Karpas-422 (cell line): ENCODE results near the gene FMNL2. TPM values are rescaled to one million over a fixed set of nuclear protein-coding genes. Genes with fewer than 3 reads are reported as not detected.

Experiments used
- DNase-seq: peaks from one replicate; pipeline ENCODE4 v3.0.0-alpha.2; 2015
- H2AFZ ChIP-seq: fragments of 200-600 bp; sonication (generic); 2 replicates; pipeline ENCODE4 v1.6.1; 2014; ENCODE audit warnings: antibody characterized with exemption, low read length, mixed read lengths
- H3K27ac ChIP-seq: fragments of 200-600 bp; sonication (generic); 2 replicates; pipeline ENCODE4 v1.5.1; 2014; ENCODE audit warnings: mild to moderate bottlenecking, low read length, moderate library complexity
- H3K27me3 ChIP-seq: fragments of 200-600 bp; sonication (generic); 2 replicates; pipeline ENCODE4 v1.6.1; 2014; ENCODE audit warnings: low read length, mixed read lengths
- H3K36me3 ChIP-seq: fragments of 200-600 bp; sonication (generic); 2 replicates; pipeline ENCODE4 v1.6.1; 2014; ENCODE audit warnings: low read length, mixed read lengths; ENCODE audit not compliant: insufficient read depth
- H3K4me1 ChIP-seq: fragments of 200-600 bp; sonication (generic); 2 replicates; pipeline ENCODE4 v1.6.1; 2014; ENCODE audit warnings: mild to moderate bottlenecking, low read length, mixed read lengths
- H3K4me2 ChIP-seq: fragments of 200-600 bp; sonication (generic); 2 replicates; pipeline ENCODE4 v1.6.1; 2014; ENCODE audit warnings: low read length, low read depth, mild to moderate bottlenecking; ENCODE audit not compliant: poor library complexity, severe bottlenecking
- H3K4me3 ChIP-seq: fragments of 200-600 bp; sonication (generic); 2 replicates; pipeline ENCODE4 v1.5.1; 2014; ENCODE audit warnings: mild to moderate bottlenecking, antibody characterized with exemption, low read length, mixed read lengths
- H3K79me2 ChIP-seq: fragments of 200-600 bp; sonication (generic); 2 replicates; pipeline ENCODE4 v1.6.1; 2014; ENCODE audit warnings: mild to moderate bottlenecking, low read length, mixed read lengths
- H3K9ac ChIP-seq: fragments of 200-600 bp; sonication (generic); 2 replicates; pipeline ENCODE4 v1.6.0; 2014; ENCODE audit warnings: low read length
- H3K9me2 ChIP-seq: fragments of 200-600 bp; sonication (generic), shearing (Covaris generic); replicated peaks from 2 replicates; pipeline ENCODE4 v1.6.0; 2014; ENCODE audit warnings: mild to moderate bottlenecking, low read length, moderate library complexity; ENCODE audit not compliant: insufficient read depth
- H3K9me3 ChIP-seq: fragments of 300-700, 200-600 bp; sonication (generic); 2 replicates; pipeline ENCODE4 v1.6.1; 2014; ENCODE audit warnings: low read length, mixed read lengths
- H4K20me1 ChIP-seq: fragments of 200-600 bp; sonication (generic); 2 replicates; pipeline ENCODE4 v1.6.1; 2014; ENCODE audit warnings: mild to moderate bottlenecking, antibody characterized with exemption, low read length, low read depth; ENCODE audit not compliant: insufficient read depth
- total RNA-seq: library from RNA; depleted of rRNA; stranded (reverse); fragments of >200 nt; shearing (Covaris generic); gene quantifications from 2 replicates; pipeline ENCODE4 v1.2.3, GENCODE V29; 2014; ENCODE audit warnings: low replicate concordance

The FMNL2 gene
- total RNA-seq, 1 experiment from 2014 or later = 3.2 TPM

DNA sequence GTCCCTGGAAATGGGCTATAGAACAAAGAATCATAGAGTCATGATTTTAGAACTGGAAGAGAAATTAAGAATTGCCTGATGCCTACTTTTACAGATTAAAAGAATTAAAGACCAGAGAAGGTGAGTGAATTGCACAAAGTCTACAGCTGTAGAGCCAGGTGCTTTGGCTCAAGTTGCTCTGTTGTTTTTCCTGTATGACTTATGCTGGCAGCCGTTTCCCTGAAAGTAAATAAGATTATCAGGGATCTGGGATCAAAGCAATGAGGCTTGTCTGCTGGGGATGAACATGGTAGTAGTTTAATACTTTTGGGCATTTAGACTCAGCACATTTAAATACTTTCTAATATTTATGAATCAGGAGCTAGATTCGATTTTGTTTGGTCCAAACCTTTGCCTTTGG, 215.4 kb downstream of the FMNL2 start:
- H3K79me2 ChIP-seq = no peaks in the 10 kb centered on the region

DNA sequence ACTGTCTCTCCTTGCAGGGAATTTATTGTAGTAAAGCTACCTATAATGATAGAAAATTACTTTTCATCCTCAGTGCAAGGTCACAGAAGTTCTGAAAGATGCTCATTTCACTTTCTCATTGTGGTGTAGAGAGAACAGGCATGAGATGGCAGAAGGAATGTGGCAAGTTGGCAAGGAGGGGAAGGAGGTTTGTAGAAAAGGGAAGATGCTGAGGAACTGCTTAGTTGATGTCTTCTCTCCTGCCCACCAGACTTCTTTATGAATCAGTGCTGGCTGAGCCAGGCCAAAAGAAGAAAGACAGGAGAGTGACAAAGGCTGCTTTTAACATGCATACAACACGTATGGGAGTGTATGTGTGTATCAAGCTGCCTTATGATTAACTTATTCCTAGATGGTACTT, 217.9 kb downstream of the FMNL2 start:
- DNase-seq = no peak
- H4K20me1 ChIP-seq = no peaks in the 10 kb centered on the region
- H3K4me2 ChIP-seq = no peak overlapping the region
- H3K27ac ChIP-seq = no peak overlapping the region
- no peak overlapping the region for H3K4me3 ChIP-seq
- no peaks in the 10 kb centered on the region for H3K36me3 ChIP-seq
- H3K27me3 ChIP-seq = no peaks in the 10 kb centered on the region
- H3K4me1 ChIP-seq = no peaks in the 10 kb centered on the region
- H2AFZ ChIP-seq = no peak overlapping the region
- H3K79me2 ChIP-seq = no peaks in the 10 kb centered on the region
- no peaks in the 10 kb centered on the region for H3K9me2 ChIP-seq
- H3K9me3 ChIP-seq = no peaks in the 10 kb centered on the region
- no peak overlapping the region for H3K9ac ChIP-seq

More for the DNA sequence above, 215.4 kb downstream of the FMNL2 start:
- H3K27me3 ChIP-seq = no peaks in the 10 kb centered on the region
- H3K36me3 ChIP-seq = no peaks in the 10 kb centered on the region
- H3K27ac ChIP-seq = no peak overlapping the region
- DNase-seq = no peak
- H3K4me2 ChIP-seq = no peak overlapping the region
- no peaks in the 10 kb centered on the region for H3K9me3 ChIP-seq
- no peak overlapping the region for H3K9ac ChIP-seq
- H3K4me3 ChIP-seq = no peak overlapping the region
- H3K4me1 ChIP-seq = no peaks in the 10 kb centered on the region
- no peak overlapping the region for H2AFZ ChIP-seq
- H4K20me1 ChIP-seq = no peaks in the 10 kb centered on the region
- H3K9me2 ChIP-seq = no peaks in the 10 kb centered on the region

DNA sequence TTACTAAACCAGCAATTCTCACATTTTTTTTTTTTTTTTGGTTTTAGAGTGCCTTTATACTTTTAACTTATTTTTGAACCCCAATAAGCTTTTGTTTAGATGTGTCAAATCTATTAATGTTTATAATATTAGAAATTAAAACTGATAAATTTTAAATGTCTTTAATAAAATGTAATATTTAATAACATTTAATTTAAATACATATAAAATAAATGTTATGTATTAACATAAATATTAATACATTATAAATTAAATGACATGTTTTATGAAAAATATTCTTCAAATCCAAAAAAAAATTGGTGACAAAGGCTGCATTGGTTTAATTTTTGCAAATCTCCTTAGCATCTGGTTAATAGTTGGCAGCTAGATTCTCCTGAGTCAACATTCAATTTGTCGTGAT, 218.5 kb downstream of the FMNL2 start:
- no peak overlapping the region for H3K9ac ChIP-seq
- H3K36me3 ChIP-seq = no peaks in the 10 kb centered on the region
- no peaks in the 10 kb centered on the region for H3K9me3 ChIP-seq
- no peaks in the 10 kb centered on the region for H3K27me3 ChIP-seq
- DNase-seq = no peak
- H3K9me2 ChIP-seq = no peaks in the 10 kb centered on the region
- no peaks in the 10 kb centered on the region for H4K20me1 ChIP-seq
- no peak overlapping the region for H3K4me2 ChIP-seq
- no peaks in the 10 kb centered on the region for H3K79me2 ChIP-seq
- peaks cover 4% of the 10 kb centered on the region for H3K4me1 ChIP-seq
- H3K27ac ChIP-seq = no peak overlapping the region
- H3K4me3 ChIP-seq = no peak overlapping the region
- no peak overlapping the region for H2AFZ ChIP-seq

DNA sequence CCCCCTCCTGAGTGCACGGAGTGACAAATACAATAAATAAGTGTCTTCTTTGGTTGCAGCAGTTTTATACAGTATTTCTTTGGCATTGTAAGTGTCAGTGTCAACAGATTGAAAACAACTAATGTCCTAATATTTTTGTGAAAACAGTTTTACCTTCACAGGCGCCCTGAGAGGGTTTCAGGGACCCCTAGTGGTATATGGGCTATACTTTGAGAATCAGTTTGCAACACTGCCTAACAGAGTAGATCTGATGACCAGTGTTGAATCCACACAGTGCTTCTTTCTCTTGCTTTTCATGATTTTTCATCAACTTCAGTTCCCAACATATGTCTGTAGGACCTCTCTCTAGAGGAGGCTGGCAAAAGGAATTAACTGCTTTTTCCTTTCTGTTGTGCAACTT, 220.1 kb downstream of the FMNL2 start:
- no peak for DNase-seq
- no peaks in the 10 kb centered on the region for H3K9me2 ChIP-seq
- H3K4me3 ChIP-seq = no peak overlapping the region
- H2AFZ ChIP-seq = no peak overlapping the region
- H3K36me3 ChIP-seq = no peaks in the 10 kb centered on the region
- no peaks in the 10 kb centered on the region for H4K20me1 ChIP-seq
- H3K9me3 ChIP-seq = no peaks in the 10 kb centered on the region
- H3K27me3 ChIP-seq = no peaks in the 10 kb centered on the region
- H3K27ac ChIP-seq = no peak overlapping the region
- no peaks in the 10 kb centered on the region for H3K79me2 ChIP-seq
- H3K9ac ChIP-seq = no peak overlapping the region
- no peak overlapping the region for H3K4me2 ChIP-seq
- H3K4me1 ChIP-seq = peaks cover 12% of the 10 kb centered on the region

DNA sequence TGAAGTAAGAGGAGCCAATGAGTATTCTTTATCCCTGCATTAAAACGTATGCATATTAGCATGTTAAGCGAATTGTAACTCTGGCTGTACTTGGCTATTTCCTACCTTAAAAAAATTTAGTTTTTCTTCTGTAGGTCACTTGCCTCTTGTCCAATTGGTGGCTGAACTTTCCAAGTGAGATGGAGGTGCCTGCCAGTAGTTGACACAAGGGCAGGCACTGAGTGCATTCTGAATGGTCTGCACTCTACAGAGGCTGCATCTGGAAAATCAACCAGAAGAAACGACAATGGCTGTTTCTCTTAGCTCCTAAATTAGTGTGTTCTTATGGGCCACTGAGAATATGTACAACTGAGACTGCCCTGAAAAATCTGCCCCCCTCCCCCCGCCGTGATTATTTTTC, 221.5 kb downstream of the FMNL2 start:
- H3K4me1 ChIP-seq = peaks cover 12% of the 10 kb centered on the region
- H3K4me3 ChIP-seq = no peak overlapping the region
- H3K9me2 ChIP-seq = no peaks in the 10 kb centered on the region
- no peaks in the 10 kb centered on the region for H3K27me3 ChIP-seq
- DNase-seq = no peak
- H3K9ac ChIP-seq = no peak overlapping the region
- no peak overlapping the region for H3K4me2 ChIP-seq
- no peaks in the 10 kb centered on the region for H3K9me3 ChIP-seq
- no peaks in the 10 kb centered on the region for H3K36me3 ChIP-seq
- H2AFZ ChIP-seq = no peak overlapping the region
- H3K27ac ChIP-seq = no peak overlapping the region
- H3K79me2 ChIP-seq = no peaks in the 10 kb centered on the region
- H4K20me1 ChIP-seq = no peaks in the 10 kb centered on the region

DNA sequence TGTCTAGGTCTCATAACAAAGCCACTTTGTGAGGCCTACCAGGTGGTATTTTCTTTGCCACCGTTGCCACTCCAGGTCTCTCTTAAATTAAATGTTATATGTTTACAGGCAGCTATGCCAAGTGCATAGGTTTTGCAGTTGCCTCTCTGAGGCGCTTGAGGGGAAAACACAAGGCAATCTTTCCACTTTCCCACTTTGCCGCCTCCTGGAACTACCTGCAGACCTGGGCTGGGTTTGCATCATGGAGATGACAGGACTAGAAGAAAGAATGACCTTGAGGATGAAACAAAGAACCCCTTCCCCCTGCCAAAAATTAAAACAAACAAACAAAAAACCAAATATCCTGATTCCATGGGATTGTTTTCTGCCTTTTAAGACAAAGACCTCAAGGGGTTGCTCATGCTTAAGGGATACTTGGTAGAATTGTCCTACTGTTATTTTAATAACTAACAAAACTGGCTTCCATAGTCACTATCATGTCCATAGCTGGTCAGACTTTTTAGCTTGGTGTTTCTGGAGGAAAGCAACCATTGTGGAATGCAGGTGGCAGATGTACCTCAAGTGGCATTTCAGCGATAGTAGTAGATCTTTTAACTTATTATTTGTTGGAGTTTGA, 222.4 kb downstream of the FMNL2 start:
- no peaks in the 10 kb centered on the region for H3K79me2 ChIP-seq
- no peaks in the 10 kb centered on the region for H3K36me3 ChIP-seq
- no peak overlapping the region for H3K4me2 ChIP-seq
- no peak overlapping the region for H3K27ac ChIP-seq
- H3K9ac ChIP-seq = no peak overlapping the region
- no peaks in the 10 kb centered on the region for H3K27me3 ChIP-seq
- no peaks in the 10 kb centered on the region for H3K9me2 ChIP-seq
- no peaks in the 10 kb centered on the region for H4K20me1 ChIP-seq
- peaks cover 12% of the 10 kb centered on the region for H3K4me1 ChIP-seq
- H3K4me3 ChIP-seq = no peak overlapping the region
- no peak for DNase-seq
- no peaks in the 10 kb centered on the region for H3K9me3 ChIP-seq
- H2AFZ ChIP-seq = no peak overlapping the region

DNA sequence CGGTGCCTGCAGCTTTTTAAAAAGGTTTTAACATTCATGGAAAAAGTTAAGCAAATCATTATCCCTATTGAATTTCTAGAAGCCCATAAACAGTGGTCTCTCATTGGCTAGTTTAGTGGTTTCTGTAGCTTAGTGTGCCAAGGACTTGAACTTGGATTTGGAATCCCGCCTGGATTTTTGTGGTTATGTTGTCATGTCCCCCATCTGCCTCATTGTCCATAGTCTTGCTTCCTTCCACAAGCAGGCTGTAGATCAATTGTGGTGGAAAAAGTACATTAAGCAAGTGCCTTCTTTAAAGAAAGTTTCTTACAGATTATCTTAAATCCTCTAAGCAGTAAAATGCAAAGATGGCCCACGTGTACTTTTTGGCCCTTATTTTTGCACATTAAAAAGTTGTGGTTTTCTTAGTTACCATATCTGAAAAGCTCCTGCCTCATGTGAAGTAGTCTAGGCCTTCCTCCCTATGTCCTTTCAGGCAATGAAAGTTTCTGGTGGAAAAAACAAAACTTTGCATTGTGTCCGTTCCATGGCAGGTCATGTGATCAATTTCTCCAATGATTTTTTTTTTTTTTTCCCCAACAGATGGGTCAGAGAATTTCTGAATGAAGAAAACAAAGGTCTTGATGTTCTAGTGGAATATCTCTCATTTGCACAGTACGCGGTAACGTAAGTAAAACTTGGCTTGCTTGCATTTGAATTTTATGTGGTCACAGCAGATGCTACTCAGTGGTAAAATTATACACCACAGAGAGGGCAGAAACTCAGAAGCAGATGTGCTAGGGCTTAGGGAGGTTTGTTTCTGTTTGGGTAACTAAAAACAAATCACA, 223.4 kb downstream of the FMNL2 start:
- Histone ChIP-seq H3K36me3 (no peaks in the 10 kb centered on the region), H3K4me1 (peaks cover 12% of the 10 kb centered on the region)

DNA sequence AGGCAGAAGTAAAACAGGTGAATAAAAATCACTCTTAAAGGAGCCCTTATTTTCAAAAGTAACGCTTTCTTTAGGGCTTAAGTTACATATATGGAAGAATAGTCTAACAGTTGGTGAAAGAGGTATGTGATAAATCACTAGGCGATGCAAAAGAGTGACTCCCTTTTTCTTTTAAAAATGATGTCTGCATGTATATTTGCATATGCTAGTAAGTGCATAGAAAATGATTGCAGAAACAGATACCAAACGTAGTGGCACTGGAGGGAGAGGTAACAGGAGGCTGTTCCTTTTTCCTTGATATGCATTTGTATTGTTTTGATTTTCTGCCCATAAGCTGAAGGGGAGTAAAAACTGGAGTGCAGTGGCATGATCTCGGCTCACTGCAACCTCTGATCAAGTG, 224.0 kb downstream of the FMNL2 start:
- Histone ChIP-seq H2AFZ (no peak overlapping the region), H3K4me2 (no peak overlapping the region), H3K9ac (no peak overlapping the region), H3K27ac (no peak overlapping the region), H3K9me3 (no peaks in the 10 kb centered on the region), H3K27me3 (no peaks in the 10 kb centered on the region), H3K4me3 (no peak overlapping the region), H3K4me1 (peaks cover 12% of the 10 kb centered on the region), H3K9me2 (no peaks in the 10 kb centered on the region), H4K20me1 (no peaks in the 10 kb centered on the region), H3K79me2 (no peaks in the 10 kb centered on the region), H3K36me3 (no peaks in the 10 kb centered on the region)
- DNase-seq = no peak

More for the DNA sequence above, 223.4 kb downstream of the FMNL2 start:
- no peaks in the 10 kb centered on the region for H3K79me2 ChIP-seq
- no peak overlapping the region for H3K4me3 ChIP-seq
- no peaks in the 10 kb centered on the region for H4K20me1 ChIP-seq
- no peak overlapping the region for H3K9ac ChIP-seq
- no peak overlapping the region for H3K4me2 ChIP-seq
- no peaks in the 10 kb centered on the region for H3K27me3 ChIP-seq
- H3K9me3 ChIP-seq = no peaks in the 10 kb centered on the region
- H3K9me2 ChIP-seq = no peaks in the 10 kb centered on the region
- no peak for DNase-seq
- no peak overlapping the region for H2AFZ ChIP-seq
- no peak overlapping the region for H3K27ac ChIP-seq
